DMS79 treated with DMSO at 0.1 percent for 48 hours (cell line): Measurements from ENCODE around the gene CRAMP1.

Experiments used
- DNase-seq: peaks from one replicate; lab custom pipeline; 2025; lab: John Stamatoyannopoulos, UW

CRAMP1 gene

DNA sequence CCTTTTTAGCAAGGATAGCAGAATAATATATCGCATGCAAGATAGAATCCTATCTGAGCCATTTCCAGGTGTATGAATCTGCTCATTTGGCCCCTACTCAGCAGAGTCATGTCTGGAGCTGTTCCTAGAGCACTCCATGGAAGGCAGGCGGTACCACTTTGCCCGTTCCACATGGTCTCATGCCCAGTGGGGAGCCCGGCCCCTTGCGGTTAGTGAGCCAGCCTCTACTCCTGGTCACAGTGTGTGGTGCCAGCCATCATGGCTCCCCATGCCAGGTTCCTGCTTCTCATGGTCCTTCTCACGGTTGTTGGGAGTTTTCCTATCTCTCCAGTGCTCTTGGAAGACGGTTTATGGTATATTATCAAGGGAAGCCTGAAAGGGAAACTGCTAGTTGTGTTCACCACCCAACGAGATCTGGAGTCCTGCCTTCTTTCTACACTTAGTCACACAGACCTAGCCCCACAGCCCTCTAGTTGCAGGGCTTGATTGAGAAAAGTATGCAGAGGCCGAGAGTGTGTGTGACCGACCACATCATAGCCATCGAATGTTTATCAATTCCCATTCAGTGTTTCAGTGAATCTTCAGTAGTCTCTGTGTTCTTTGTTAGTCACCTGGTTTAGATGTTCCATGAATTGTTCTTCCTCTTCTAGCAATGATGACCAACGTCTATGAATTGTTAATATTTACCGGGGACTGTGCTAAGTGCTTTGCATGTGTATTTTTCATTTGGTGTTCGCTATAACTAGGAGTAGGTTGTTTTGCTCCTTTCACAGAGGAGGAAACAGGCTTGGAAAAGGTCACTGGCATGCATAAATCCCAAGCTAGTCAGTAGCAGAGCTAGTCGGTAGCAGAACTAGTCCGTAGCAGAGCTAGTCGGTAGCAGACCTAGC is 75.5 kb downstream of the CRAMP1 start:
- DNase-seq, result peak; percentile 90

DNA sequence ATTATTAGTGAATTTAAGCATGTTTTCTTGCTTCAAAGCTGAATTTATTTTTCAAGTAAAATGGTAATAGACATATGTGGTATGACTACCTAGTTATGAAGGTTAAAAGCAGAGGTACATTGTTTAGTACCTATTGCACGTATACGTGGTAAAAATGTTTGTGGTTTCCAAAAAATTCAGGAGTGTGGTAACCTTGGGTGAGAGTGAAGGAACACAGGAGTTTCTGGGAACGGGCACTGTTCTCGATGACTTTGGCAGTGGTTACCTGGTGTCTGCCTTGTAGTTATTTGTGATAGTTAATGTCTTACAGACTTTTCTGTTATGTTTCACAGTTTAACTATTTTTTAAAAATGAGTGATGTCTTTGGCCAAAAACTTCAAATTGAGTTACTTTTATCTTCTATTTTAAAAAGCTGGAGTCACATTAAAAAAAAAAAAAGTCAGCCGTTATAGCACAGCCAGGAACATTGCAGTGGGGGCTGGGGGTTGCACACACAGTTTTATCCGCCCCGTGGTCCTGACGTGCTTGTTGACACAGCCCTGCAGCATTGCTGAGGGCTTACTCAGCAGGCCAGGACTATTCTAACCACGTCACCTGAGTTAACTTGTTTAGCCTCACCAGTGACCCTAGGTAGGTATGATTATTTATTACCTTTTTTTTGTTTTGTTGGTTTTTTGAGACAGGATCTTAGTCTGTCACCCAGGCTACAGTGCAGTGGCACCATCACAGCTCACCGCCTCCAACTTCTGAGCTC is 76.8 kb downstream of the CRAMP1 start:
- DNase-seq, result no peak

DNA sequence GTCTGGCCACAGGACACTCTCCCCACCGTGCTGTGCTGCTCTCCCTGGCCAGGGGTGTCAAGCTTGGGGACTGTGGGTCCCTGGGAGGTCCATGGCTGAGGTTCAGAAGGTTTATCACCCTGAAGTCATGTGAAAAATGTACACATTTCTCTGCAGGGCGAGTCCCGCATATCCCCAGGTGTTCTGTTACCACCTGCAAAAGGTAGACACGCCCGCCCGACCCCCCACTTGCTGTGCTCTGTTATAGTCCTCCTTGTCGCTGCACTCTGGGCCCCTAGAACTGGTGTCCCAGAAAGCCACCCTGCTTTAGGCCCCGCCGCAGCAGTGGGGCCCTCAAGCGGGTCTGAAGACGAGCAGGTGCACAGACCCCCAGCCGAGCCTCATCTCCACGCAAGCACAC is 77.7 kb downstream of the CRAMP1 start:
- no peak for DNase-seq

DNA sequence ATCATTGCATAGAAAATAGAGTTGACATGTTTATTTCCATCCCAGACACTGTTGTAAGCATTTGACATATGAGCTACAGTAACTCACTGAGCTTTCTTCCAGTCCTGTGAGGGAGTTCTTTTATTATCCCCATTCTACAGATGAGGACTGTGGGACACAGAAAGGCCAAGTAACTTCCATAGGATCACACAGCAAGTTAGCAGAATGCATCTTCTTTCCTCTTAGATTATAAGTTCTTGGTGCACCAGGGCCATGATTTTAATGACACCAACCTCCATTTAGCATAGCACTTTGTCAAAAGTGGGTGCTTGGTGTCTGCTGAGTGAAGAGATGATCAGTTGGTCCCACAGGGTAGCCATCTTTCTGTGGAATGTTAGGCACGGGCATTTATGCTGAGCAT is 78.7 kb downstream of the CRAMP1 start:
- no peak for DNase-seq

DNA sequence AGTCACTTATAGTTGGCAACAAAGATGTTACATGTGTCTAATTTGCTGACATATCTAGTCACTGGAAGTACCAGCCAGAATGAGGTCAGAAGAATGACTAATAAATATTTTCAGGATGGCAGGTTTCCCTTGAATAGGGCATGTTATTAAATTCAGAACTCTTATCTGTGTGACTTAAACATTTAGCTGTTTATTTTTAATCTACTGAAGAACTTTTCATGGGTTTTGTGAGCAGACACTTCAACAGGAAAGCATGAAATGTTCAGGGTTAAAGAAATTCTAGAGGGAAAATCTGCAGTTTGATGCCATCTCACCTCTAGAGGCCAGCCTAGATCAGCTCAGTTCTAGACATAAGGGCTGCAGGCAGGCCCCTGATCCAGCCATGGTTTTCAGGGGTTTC is 79.1 kb downstream of the CRAMP1 start:
- DNase-seq, result no peak

GRCh38 chr16:1691956-1692355 is 79.8 kb downstream of the CRAMP1 start:
- DNase-seq, result no peak

GRCh38 chr16:1696863-1697262 is 84.7 kb downstream of the CRAMP1 start:
- no peak for DNase-seq

DNA sequence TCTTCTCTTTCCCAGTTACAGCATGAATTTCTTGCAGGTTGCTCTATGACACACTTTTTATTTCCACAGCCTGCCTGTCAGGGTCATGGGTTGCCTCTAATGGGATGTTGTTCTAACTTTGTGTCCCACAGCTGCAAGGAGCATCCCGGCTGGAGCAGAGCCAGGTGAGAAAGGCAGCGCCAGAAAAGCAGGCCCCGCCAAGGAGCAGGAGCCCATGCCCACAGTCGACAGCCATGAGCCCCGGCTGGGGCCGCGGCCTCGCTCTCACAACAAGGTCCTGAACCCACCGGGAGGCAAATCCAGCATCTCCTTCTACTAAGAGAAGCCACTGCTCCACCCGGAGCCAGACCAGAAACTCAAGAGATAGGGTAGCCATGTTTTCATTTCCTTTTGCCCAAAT is 86.5 kb downstream of the CRAMP1 start:
- no peak for DNase-seq

DNA sequence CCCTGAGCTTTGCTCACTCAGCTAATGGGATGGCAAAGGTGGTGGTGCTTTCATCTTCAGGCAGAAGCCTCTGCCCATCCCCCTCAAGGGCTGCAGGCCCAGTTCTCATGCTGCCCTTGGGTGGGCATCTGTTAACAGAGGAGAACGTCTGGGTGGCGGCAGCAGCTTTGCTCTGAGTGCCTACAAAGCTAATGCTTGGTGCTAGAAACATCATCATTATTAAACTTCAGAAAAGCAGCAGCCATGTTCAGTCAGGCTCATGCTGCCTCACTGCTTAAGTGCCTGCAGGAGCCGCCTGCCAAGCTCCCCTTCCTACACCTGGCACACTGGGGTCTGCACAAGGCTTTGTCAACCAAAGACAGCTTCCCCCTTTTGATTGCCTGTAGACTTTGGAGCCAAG is 88.1 kb downstream of the CRAMP1 start:
- DNase-seq, result no peak

GRCh38 chr16:1701216-1701878 is 89.2 kb downstream of the CRAMP1 start:
- DNase-seq, result no peak

- peak; percentile 36 for DNase-seq
These were observed 93.1 kb downstream of the CRAMP1 start for GRCh38 chr16:1705324-1705687.

DNA sequence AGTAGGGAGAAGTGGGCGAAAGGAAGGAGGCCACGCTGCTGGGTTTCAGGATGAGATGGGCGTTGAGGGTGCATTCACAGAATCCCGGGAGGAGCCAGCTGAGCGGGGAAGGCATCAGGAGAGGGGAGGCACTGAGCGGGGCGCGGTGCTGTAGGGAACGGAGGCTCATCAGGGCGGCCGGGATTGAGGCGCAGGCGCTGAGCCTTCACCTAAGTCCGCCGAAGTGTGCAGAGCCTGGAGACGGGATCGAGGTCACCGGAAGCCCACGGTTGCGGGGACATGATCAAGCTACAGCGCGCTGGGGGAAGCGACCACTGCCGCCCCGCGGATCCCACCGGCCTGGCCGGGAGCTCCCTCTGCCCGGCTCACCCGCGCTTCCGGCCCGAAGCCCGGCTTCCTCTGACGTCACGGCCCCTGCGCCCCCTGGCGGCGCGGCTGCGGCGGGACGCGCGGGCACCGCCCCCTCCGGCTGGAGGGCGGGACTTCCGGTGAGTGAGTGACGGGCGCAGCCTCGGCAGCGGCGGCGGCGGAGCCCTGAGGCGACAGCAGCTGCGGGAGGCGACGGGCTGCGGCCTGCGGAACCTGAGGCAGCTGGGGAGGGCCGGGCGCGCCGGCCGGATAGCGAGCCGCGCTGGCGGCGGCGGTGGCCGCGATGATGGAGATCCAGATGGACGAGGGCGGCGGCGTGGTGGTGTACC is 93.7 kb downstream of the CRAMP1 start, which contains the start of gene MAPK8IP3:
Gene MAPK8IP3, plus strand, starts transcription at position 508 of the 698 bp plus-strand sequence. Its CDS starts 145 bp downstream, at position 653.
- DNase-seq, result peak; percentile 66

- no peak for DNase-seq
These were observed 94.4 kb downstream of the CRAMP1 start for GRCh38 chr16:1706386-1707192.

DNA sequence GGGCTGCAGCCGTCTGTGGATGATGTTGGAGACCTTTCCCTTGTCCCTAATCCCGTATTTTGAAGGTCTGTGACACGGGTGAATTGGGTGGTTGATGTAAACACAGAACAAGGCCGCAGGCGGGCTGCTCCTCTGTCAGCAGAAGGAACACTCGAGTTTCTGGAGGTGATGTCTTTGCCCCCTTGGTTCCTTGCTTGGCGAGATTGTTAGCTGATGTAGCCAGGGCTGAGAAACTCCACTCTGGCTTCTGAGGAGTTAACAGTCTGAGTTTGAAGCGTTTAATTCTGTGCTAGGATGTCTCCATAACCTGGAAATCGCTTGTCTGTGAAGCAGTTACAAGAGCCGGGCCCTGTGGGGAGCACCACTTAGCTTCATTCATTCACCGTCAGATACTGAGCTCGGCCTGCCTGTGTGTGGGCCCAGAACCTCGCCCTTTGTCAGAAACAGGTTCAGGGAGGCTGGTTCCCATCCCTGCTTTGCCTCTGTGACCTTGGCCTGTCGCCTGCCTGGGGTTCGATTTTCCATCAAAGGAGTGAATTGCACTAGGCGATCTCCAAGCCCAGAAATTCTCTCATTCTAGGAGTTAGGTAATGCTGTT is 95.1 kb downstream of the CRAMP1 start:
- DNase-seq, result no peak

DNA sequence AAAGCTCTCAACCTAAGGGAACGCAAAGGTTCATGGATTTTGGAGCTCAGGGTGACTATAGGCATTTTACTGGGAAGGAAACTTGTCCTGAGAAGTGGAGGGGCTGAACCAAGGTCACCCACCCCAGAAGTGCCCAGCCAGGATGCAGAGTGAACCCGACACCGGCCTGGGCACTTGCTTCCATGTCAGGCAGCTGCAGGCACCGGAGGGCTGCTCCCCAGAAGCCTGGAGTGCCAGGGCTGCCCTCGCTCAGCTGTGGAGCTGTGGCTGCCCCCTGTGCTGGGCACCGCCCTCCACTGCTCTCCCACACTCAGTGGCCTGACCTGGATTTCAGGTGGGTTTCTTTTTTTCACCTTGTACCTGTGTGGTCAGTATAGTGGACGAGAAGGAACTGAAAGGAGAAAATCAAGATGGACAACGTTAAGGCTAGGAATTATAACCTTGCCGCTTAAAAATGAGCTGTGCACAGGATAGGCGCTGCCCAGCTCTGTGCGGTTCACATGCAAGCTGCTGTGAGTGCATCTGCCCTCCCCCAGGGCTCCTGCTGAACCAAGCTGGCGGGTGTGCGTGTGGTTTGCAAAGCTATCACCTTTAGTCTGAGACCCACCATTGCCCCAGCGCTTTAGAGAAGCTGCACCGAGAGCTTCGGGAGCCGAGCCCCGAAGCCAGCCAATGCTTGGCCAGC is 96.1 kb downstream of the CRAMP1 start:
- no peak for DNase-seq

GRCh38 chr16:1708768-1709180 is 96.6 kb downstream of the CRAMP1 start:
- peak; percentile 61 for DNase-seq

GRCh38 chr16:1709356-1709755 is 97.2 kb downstream of the CRAMP1 start:
- no peak for DNase-seq

DNA sequence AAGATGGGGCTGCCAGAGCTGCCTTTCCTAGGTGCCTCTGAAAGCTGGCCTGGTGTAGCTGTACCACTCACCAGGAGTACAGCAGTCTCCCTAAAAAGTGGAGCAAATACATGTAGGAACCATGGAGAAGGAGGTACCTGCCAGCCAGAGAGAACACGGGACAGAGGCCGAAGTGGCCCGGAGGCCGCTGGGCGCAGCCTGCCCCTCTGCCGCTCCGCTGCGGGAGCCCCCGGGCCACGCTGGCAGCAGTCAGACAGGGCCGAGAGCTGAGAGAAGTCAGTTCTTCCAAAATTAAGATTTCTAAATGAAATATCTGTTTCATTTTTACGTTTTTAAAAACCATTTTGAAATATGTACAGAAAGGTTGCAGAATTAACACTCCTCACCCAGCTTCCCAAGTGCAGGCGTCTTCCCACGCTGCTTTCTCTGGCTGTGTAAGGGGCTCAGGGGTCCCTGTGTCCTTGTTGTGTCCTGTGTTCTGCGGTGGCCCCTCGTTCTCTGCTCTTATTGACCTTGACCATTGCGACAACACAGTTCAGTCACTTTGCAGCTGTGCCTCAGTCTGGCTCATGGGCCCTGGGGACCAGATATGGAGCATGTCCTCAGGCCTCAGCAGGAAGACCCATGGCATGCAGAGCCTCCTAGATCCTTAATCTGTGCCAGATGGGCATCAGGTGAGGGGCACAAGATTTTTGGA is 98.8 kb downstream of the CRAMP1 start:
- DNase-seq, result no peak

DNA sequence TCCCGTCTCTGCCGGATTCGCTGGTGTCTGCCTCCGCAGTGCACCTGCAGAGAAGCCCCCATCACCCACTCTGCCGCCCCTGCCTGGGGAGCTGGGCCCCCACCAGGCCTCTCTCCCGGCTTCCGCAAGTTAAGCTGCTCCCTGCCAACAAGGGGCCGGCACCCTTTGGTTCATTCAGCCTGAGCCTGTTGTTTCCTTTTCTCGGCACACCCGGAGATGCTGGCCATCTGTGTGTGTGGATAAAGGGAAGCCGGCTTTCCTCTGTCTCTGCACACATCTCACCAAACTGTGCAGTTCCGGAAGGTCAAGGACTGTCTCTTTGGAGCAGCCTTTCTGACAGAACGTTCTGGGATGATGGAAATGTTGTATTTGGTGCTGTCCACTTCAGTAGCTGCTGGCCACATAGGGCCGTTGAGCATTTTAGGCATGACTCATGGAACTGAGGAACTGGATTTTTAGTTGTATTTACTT is 100.7 kb downstream of the CRAMP1 start:
- DNase-seq, result no peak
